BJ (cell line): ENCODE results near the gene PPAN. TPM values are rescaled to one million over a fixed set of nuclear protein-coding genes. Genes with fewer than 3 reads are reported as not detected.
A peak's percentile ranks its signal among the peaks of the same experiment; 100 is the strongest.

ENCODE experiments used
- CTCF ChIA-PET: fragments of 350-600 bp; formaldehyde crosslinking; extraction: SDS; loops from one replicate; lab custom pipeline; 2021; ENCODE audit warnings: antibody characterized with exemption, inconsistent platforms; lab: Yijun Ruan, JAX
- POLR2A ChIA-PET: fragments of 300-600 bp; sonication (Branson Sonifier 250); formaldehyde crosslinking; extraction: SDS; loops from one replicate; lab custom pipeline; 2021; ENCODE audit warnings: antibody characterized with exemption; lab: Charles Lee
- DNase-seq: peaks from one replicate; pipeline ENCODE4 v3.0.0-alpha.2; 2011; ENCODE audit warnings: low read depth
- H3K27me3 ChIP-seq: 2 replicates; pipeline ENCODE4 v1.6.0; 2011; ENCODE audit warnings: low read length; ENCODE audit not compliant: control insufficient read depth, insufficient read depth
- H3K36me3 ChIP-seq: 2 replicates; pipeline ENCODE4 v1.5.1; 2011; ENCODE audit warnings: low read length; ENCODE audit not compliant: control insufficient read depth, insufficient read depth
- H3K4me3 ChIP-seq: 2 replicates; pipeline ENCODE4 v1.5.1; 2011; ENCODE audit warnings: low read depth, mild to moderate bottlenecking, control low read depth, low read length
- polyA plus RNA-seq: library from polyadenylated mRNA; depleted of rRNA; stranded (reverse); fragments of >200 nt; gene quantifications from 2 replicates; pipeline ENCODE4 v1.2.3, GENCODE V29; 2011
- TF ChIP-seq, protein P1 (sequence below): IDR thresholded peaks from 2 replicates; pipeline ENCODE4 v1.5.1; 2011; ENCODE audit warnings: low read depth, mild to moderate bottlenecking, control low read depth, inconsistent platforms, low read length, moderate library complexity; ENCODE audit not compliant: insufficient read depth

The PPAN gene
- polyA plus RNA-seq, 1 experiment: 18.1 TPM

- TF ChIP-seq, protein P1, sequence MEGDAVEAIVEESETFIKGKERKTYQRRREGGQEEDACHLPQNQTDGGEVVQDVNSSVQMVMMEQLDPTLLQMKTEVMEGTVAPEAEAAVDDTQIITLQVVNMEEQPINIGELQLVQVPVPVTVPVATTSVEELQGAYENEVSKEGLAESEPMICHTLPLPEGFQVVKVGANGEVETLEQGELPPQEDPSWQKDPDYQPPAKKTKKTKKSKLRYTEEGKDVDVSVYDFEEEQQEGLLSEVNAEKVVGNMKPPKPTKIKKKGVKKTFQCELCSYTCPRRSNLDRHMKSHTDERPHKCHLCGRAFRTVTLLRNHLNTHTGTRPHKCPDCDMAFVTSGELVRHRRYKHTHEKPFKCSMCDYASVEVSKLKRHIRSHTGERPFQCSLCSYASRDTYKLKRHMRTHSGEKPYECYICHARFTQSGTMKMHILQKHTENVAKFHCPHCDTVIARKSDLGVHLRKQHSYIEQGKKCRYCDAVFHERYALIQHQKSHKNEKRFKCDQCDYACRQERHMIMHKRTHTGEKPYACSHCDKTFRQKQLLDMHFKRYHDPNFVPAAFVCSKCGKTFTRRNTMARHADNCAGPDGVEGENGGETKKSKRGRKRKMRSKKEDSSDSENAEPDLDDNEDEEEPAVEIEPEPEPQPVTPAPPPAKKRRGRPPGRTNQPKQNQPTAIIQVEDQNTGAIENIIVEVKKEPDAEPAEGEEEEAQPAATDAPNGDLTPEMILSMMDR: no peak
- no peak for DNase-seq
- POLR2A ChIA-PET: interaction anchor here (1.3 kb wide), 1 partner anchor 24 kb away, joined by 5 read pairs; no protein-coding TSS in a partner anchor
- peak overlapping the region; percentile 54 for H3K4me3 ChIP-seq
- H3K36me3 ChIP-seq: peaks cover 6% of the 10 kb centered on the region
- CTCF ChIA-PET: interaction anchor here (0.5 to 5.4 kb wide), 11 partner anchors 8 to 294 kb away, joined by 3 to 77 read pairs (median 4); partner anchors contain the start of gene MRPL4
- H3K27me3 ChIP-seq: no peaks in the 10 kb centered on the region
Observed at GRCh38 chr19:10096615-10096963, 9.6 kb upstream of the PPAN start.

DNA sequence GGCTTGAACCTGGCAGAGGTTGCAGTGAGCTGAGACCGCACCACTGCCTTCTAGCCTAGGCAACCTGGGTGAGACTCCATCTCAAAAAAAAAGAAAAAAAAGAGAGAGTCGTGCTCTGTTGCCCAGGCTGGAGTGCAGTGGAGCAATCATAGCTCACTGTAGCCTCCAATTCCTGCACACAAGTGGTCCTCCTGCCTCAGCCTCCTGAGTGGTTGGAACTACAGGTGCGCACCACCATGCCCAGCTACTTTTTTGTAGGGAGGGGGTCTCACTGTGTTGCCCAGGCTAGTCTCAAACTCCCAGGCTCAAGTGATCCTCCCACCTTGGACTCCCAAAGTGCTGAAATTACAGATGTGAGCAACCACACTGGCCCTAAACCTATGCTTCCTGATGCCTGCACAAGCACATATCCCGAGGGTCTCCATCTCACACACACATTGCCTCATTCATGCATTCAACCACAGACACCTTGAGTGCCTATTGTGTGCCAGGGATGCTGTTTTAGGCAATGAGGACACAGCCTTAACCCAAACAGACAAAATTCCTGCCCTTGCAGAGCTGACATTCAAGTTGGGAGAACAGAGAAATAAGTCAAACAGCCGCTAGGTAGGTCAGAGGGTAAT, 5.9 kb upstream of the PPAN start:
- Histone ChIP-seq H3K27me3 (no peaks in the 10 kb centered on the region), H3K36me3 (no peaks in the 10 kb centered on the region), H3K4me3 (no peak overlapping the region)
- no peak for DNase-seq
- ChIA-PET CTCF (interaction anchor here (0.6 to 5.4 kb wide), 4 partner anchors 9 to 183 kb away, joined by 3 to 77 read pairs (median 4); partner anchors contain the start of gene MRPL4), POLR2A (no interaction called here)
- TF ChIP-seq, protein P1: no peak

GRCh38 chr19:10102787-10103236, 3.4 kb upstream of the PPAN start:
- Histone ChIP-seq H3K27me3 (no peaks in the 10 kb centered on the region), H3K36me3 (peaks cover 4% of the 10 kb centered on the region), H3K4me3 (no peak overlapping the region)
- TF ChIP-seq, protein P1: no peak
- no peak for DNase-seq
- CTCF ChIA-PET: interaction anchor here (1.6 to 2.5 kb wide), 2 partner anchors 18 to 147 kb away, joined by 5 to 11 read pairs; no protein-coding TSS in a partner anchor
- POLR2A ChIA-PET: no interaction called here

DNA sequence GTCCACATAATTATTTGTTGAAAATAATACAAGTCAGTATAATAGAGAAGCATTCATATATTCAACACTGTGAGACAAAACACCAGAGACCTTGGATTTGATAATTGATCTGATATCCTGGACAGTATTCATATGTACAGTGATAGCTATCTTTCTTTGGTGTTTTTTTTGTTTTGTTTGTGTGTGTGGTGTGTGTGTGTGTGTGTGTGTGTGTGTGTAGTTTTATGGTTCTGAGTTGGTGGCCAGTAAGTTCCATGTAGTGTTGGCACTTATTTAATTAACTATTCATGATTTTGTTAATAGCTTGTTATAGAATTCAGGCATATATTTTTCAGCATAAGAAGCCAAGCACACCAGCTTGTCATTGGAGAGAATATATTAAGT, 2.0 kb upstream of the PPAN start:
- ChIA-PET CTCF (interaction anchor here (0.8 to 1.6 kb wide), 4 partner anchors 8 to 146 kb away, joined by 3 to 6 read pairs (median 4); no protein-coding TSS in a partner anchor), POLR2A (no interaction called here)
- Histone ChIP-seq H3K36me3 (peaks cover 9% of the 10 kb centered on the region), H3K4me3 (no peak overlapping the region), H3K27me3 (no peaks in the 10 kb centered on the region)
- DNase-seq: no peak
- TF ChIP-seq, protein P1: no peak

DNA sequence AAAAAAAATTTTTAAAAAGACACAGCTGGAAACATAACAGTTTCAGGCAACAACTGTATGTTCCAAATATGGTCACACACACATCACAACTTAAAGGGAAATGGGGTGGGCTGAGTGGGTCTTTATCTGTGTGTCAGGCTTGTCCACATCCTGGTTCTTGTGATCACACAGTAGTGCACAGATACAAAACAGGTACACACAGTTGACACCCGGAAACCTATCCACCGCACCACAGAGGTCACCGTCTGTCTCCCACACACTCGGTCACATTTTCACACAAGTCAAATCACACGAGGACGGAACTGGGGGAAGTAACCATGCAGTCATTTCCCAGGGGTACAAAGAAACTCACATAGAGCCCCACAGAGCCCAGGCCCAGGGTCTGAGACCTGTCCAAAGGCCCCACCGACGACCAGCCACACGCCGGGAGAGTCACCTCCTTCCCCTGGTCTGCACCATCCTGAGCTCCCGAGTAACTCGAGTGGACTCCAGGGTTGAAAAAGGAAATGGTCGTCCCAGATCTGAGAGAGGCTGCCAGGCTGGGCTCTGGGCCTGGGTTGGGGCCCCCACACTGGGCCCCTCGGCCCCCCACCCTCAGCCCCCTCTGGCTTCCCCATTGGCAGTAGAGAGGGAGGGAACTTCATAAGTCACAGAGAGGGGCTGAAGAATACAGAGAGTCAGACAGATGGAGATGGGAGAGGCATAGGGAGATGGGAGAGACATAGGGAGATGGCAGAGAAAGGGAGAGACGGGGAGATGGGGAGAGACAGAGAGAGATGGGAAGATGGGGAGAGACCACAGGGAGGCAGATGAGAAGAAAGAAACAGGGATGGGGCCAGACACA, 1.3 kb upstream of the PPAN start:
- no peak for DNase-seq
- H3K36me3 ChIP-seq: peaks cover 16% of the 10 kb centered on the region
- no peak overlapping the region for H3K4me3 ChIP-seq
- ChIA-PET CTCF (interaction anchor here (0.8 to 1.6 kb wide), 4 partner anchors 8 to 146 kb away, joined by 3 to 6 read pairs (median 4); no protein-coding TSS in a partner anchor), POLR2A (no interaction called here)
- H3K27me3 ChIP-seq: no peaks in the 10 kb centered on the region
- TF ChIP-seq, protein P1: no peak
